Smooth muscle cell (in vitro differentiated cells): Measurements from ENCODE around the gene TACR1. TPM values are rescaled to one million over a fixed set of nuclear protein-coding genes. Genes with fewer than 3 reads are reported as not detected.

ENCODE experiments used
- DNase-seq: peaks from one replicate; lab custom pipeline; 2025; ENCODE audit not compliant: unreplicated experiment; lab: John Stamatoyannopoulos, UW
- H2AFZ ChIP-seq: fragments of 200-600 bp; sonication (generic); 2 replicates; pipeline ENCODE4 v1.6.0; 2016; ENCODE audit warnings: antibody characterized with exemption, low read depth, mild to moderate bottlenecking
- H3F3A ChIP-seq: fragments of 200-600 bp; sonication (generic); 2 replicates; pipeline ENCODE4 v1.6.0; 2017; ENCODE audit warnings: antibody characterized with exemption, low read depth
- H3K27ac ChIP-seq: fragments of 200-600 bp; sonication (generic); 2 replicates; pipeline ENCODE4 v1.5.1; 2016; ENCODE audit warnings: low read depth, mild to moderate bottlenecking
- H3K27me3 ChIP-seq: fragments of 200-600 bp; sonication (generic); 2 replicates; pipeline ENCODE4 v1.6.1; 2016; ENCODE audit warnings: low read depth, mild to moderate bottlenecking
- H3K36me3 ChIP-seq: fragments of 200-600 bp; sonication (generic); 2 replicates; pipeline ENCODE4 v1.5.1; 2016; ENCODE audit warnings: low read depth
- H3K4me1 ChIP-seq: fragments of 200-600 bp; sonication (generic); 2 replicates; pipeline ENCODE4 v1.5.1; 2016; ENCODE audit warnings: low read depth
- H3K4me2 ChIP-seq: fragments of 200-600 bp; sonication (generic); 2 replicates; pipeline ENCODE4 v1.6.0; 2016; ENCODE audit warnings: mild to moderate bottlenecking
- H3K4me3 ChIP-seq: fragments of 200-600 bp; sonication (generic); 2 replicates; pipeline ENCODE4 v1.5.1; 2016; ENCODE audit warnings: mild to moderate bottlenecking
- H3K79me2 ChIP-seq: fragments of 200-600 bp; sonication (generic); 2 replicates; pipeline ENCODE4 v1.6.0; 2016; ENCODE audit warnings: low read depth, mild to moderate bottlenecking
- H3K9ac ChIP-seq: fragments of 200-600 bp; sonication (generic); 2 replicates; pipeline ENCODE4 v1.6.0; 2016; ENCODE audit warnings: low read depth
- H3K9me3 ChIP-seq: fragments of 200-600 bp; sonication (generic); replicated peaks from 2 replicates; pipeline ENCODE4 v1.5.1; 2016; ENCODE audit warnings: low read depth
- H4K20me1 ChIP-seq: fragments of 200-600 bp; sonication (generic); 2 replicates; pipeline ENCODE4 v1.6.0; 2016; ENCODE audit warnings: low read depth
- WGBS: methylation state at CpG from one replicate; pipeline ENCODE4 v1.1.7; 2016; ENCODE audit warnings: low lambda C conversion rate; 5-methylcytosine and 5-hydroxymethylcytosine counted together
- polyA plus RNA-seq: library from polyadenylated mRNA; unstranded; fragments of >200 nt; fragmentation: Nextera tagmentation; extraction: Ambion mirVana; gene quantifications from 2 replicates; pipeline ENCODE4 v1.2.1, GENCODE V29; 2016
- total RNA-seq: library from RNA; depleted of rRNA; stranded (reverse); fragments of >200 nt; gene quantifications from 2 replicates; pipeline ENCODE4 v1.2.3, GENCODE V29; 2014
- TF ChIP-seq, protein P1 (sequence below): fragments of 200-600 bp; sonication (generic); IDR thresholded peaks from 2 replicates; pipeline ENCODE4 v1.5.1; 2017; ENCODE audit warnings: borderline replicate concordance, mild to moderate bottlenecking, antibody characterized with exemption; ENCODE audit not compliant: insufficient read depth, poor library complexity, severe bottlenecking

The TACR1 gene
- total and polyA plus RNA-seq, 2 experiments from 2014 or later, result 0.93 to 4.5 TPM

DNA sequence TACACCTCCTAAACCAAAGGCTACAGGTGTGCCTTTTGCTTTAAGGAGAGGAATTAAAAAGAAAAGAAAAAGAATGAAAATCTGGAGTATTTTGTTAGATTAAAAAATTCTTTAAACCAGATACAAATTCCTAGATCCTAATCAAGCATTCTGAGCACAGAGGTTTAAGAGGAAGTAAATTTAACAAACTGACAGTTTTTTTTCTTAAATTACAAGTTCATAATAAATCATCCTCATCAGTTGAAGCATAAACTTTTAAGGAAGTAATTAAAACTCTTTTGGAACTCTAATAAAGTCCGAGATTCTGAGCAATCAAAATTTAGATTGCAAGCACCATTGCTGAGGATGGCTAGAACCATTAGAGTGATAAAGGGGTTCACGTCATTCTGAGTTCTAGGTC lies 165.8 kb downstream of the TACR1 start:
- H3K4me1 ChIP-seq, result no peaks in the 10 kb centered on the region
- DNase-seq, result no peak
- no peaks in the 10 kb centered on the region for H3K9me3 ChIP-seq
- H3K4me3 ChIP-seq, result no peak overlapping the region
- TF ChIP-seq, protein P1, sequence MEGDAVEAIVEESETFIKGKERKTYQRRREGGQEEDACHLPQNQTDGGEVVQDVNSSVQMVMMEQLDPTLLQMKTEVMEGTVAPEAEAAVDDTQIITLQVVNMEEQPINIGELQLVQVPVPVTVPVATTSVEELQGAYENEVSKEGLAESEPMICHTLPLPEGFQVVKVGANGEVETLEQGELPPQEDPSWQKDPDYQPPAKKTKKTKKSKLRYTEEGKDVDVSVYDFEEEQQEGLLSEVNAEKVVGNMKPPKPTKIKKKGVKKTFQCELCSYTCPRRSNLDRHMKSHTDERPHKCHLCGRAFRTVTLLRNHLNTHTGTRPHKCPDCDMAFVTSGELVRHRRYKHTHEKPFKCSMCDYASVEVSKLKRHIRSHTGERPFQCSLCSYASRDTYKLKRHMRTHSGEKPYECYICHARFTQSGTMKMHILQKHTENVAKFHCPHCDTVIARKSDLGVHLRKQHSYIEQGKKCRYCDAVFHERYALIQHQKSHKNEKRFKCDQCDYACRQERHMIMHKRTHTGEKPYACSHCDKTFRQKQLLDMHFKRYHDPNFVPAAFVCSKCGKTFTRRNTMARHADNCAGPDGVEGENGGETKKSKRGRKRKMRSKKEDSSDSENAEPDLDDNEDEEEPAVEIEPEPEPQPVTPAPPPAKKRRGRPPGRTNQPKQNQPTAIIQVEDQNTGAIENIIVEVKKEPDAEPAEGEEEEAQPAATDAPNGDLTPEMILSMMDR, result no peak
- H3K4me2 ChIP-seq, result no peak overlapping the region
- H4K20me1 ChIP-seq, result no peaks in the 10 kb centered on the region
- 82% methylated on average over 2 of the region's 2 CpGs for WGBS
- no peak overlapping the region for H2AFZ ChIP-seq
- H3K27ac ChIP-seq, result no peak overlapping the region
- no peak overlapping the region for H3K9ac ChIP-seq
- no peaks in the 10 kb centered on the region for H3K36me3 ChIP-seq
- no peaks in the 10 kb centered on the region for H3K27me3 ChIP-seq
- no peaks in the 10 kb centered on the region for H3F3A ChIP-seq
- no peaks in the 10 kb centered on the region for H3K79me2 ChIP-seq

GRCh38 chr2:75031906-75032803 lies 167.2 kb downstream of the TACR1 start:
- H3K4me1 ChIP-seq, result no peaks in the 10 kb centered on the region
- H3K27ac ChIP-seq, result no peak overlapping the region
- WGBS, result 83% methylated on average over 5 of the region's 5 CpGs
- H3K9ac ChIP-seq, result no peak overlapping the region
- H3K79me2 ChIP-seq, result no peaks in the 10 kb centered on the region
- H4K20me1 ChIP-seq, result no peaks in the 10 kb centered on the region
- no peak for DNase-seq
- no peaks in the 10 kb centered on the region for H3K36me3 ChIP-seq
- no peaks in the 10 kb centered on the region for H3K27me3 ChIP-seq
- TF ChIP-seq, protein P1, result no peak
- H2AFZ ChIP-seq, result no peak overlapping the region
- no peaks in the 10 kb centered on the region for H3K9me3 ChIP-seq
- H3K4me3 ChIP-seq, result no peak overlapping the region
- H3F3A ChIP-seq, result no peaks in the 10 kb centered on the region
- H3K4me2 ChIP-seq, result no peak overlapping the region

DNA sequence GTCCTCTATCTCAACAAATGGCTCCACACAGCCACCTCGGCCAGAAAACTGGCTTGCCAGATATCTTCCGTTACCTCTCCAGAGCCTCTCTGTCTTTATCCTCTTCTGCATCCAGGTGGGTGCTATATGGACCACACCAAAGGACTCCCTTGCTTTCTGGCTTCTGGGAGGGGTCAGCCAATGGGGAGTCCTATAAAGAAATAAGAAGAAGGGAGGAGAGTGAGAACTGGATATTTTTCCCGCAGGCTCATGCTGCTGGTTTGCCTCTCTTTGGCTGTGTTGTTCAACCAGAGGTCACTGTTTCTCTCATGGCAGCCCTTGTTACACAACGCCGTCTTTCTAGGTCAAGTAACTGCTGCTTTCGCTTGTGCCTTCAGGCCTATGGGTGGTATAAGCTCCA lies 168.1 kb downstream of the TACR1 start:
- no peaks in the 10 kb centered on the region for H3K36me3 ChIP-seq
- H3K27me3 ChIP-seq, result no peaks in the 10 kb centered on the region
- DNase-seq, result no peak
- WGBS, result 93% methylated on average over 6 of the region's 6 CpGs
- no peaks in the 10 kb centered on the region for H3F3A ChIP-seq
- no peak overlapping the region for H3K9ac ChIP-seq
- H4K20me1 ChIP-seq, result no peaks in the 10 kb centered on the region
- no peaks in the 10 kb centered on the region for H3K9me3 ChIP-seq
- no peaks in the 10 kb centered on the region for H3K79me2 ChIP-seq
- no peak overlapping the region for H2AFZ ChIP-seq
- no peak overlapping the region for H3K4me3 ChIP-seq
- no peaks in the 10 kb centered on the region for H3K4me1 ChIP-seq
- no peak overlapping the region for H3K4me2 ChIP-seq
- no peak overlapping the region for H3K27ac ChIP-seq
- TF ChIP-seq, protein P1, result no peak
